K562 (cell line): Measurements from ENCODE around the gene CRABP2. TPM values are rescaled to one million over a fixed set of nuclear protein-coding genes. Genes with fewer than 3 reads are reported as not detected.

Experiments
- ATF1 ChIP-seq, 2 experiments: fragments of 450-650 bp in 1 of 2; IDR thresholded peaks; 2 replicates each; pipeline ENCODE4 v1.6.1; 2016; ENCODE audit warnings: missing compliant biosample characterization in 1 of 2, missing genetic modification characterization in 1 of 2
- CBX1 ChIP-seq: sonication (generic); IDR thresholded peaks from 2 replicates; pipeline ENCODE4 v1.6.1; 2016; ENCODE audit warnings: antibody characterized with exemption, low read depth, mild to moderate bottlenecking
- EGR1 ChIP-seq: fragments of 450-650 bp; conservative IDR thresholded peaks from 2 replicates; pipeline ENCODE4 v1.6.1; 2017; ENCODE audit warnings: mild to moderate bottlenecking
- ETV5 ChIP-seq: sonication (generic); formaldehyde crosslinking; IDR thresholded peaks from 2 replicates; pipeline ENCODE4 v1.4.0; 2020; ENCODE audit warnings: low read depth, mild to moderate bottlenecking, missing genetic modification reagents
- L3MBTL2 ChIP-seq: fragments of 450-650 bp; IDR thresholded peaks from 2 replicates; pipeline ENCODE4 v1.6.1; 2016; ENCODE audit warnings: mild to moderate bottlenecking, moderate library complexity
- NCOA6 ChIP-seq: fragments of 450-650 bp; IDR thresholded peaks from 2 replicates; pipeline ENCODE4 v1.6.1; 2017; ENCODE audit warnings: mild to moderate bottlenecking
- NR1H2 ChIP-seq: sonication (generic); formaldehyde crosslinking; IDR thresholded peaks from 2 replicates; pipeline ENCODE4 v1.4.0; 2020; ENCODE audit warnings: mild to moderate bottlenecking, missing genetic modification reagents
- PML ChIP-seq: IDR thresholded peaks from 2 replicates; pipeline ENCODE4 v1.6.1; 2012; ENCODE audit warnings: low read length, inconsistent platforms
- RBBP5 ChIP-seq: fragments of 200-600 bp; sonication (generic); IDR thresholded peaks from 2 replicates; pipeline ENCODE4 v1.6.1; 2012; ENCODE audit warnings: borderline replicate concordance, mild to moderate bottlenecking, low read length, control low read depth, inconsistent platforms; ENCODE audit not compliant: insufficient read depth, poor library complexity, severe bottlenecking
- RCOR1 ChIP-seq, 2 experiments: IDR thresholded peaks; 2 replicates each; pipeline ENCODE4 v1.6.1; 2012; ENCODE audit warnings: low read depth in 2 of 2, low read length in 2 of 2, borderline replicate concordance in 1 of 2, improper control_type of control experiment in 1 of 2
- YBX1 ChIP-seq: fragments of 450-650 bp; IDR thresholded peaks from 2 replicates; pipeline ENCODE4 v1.7.1; 2016; ENCODE audit warnings: mild to moderate bottlenecking
- ZNF253 ChIP-seq: fragments of 250-450 bp; sonication (Bioruptor Pico); conservative IDR thresholded peaks from 2 replicates; pipeline ENCODE4 v1.6.1; 2021; ENCODE audit warnings: mild to moderate bottlenecking
- ZSCAN29 ChIP-seq: fragments of 450-650 bp; IDR thresholded peaks from 2 replicates; pipeline ENCODE4 v1.6.1; 2017
- polyA plus RNA-seq, 8 experiments: library from polyadenylated mRNA; depleted of rRNA in 4 of 8; stranded (reverse) in 5 of 8; unstranded in 3 of 8; fragments of >200 nt; fragmentation: Nextera tagmentation in 2 of 8; fragmentation: Illumina TruSeq in 1 of 8; extraction: Ambion mirVana in 2 of 8; extraction: Trizol in 1 of 8; gene quantifications; 2 replicates each; pipeline versions ENCODE4 v1.2.1 to v1.2.3, GENCODE V29; 2011 to 2014; ENCODE audit warnings: inconsistent platforms in 1 of 8, missing spikeins in 1 of 8
- total RNA-seq, 7 experiments: library from RNA; depleted of rRNA in 6 of 7; stranded (reverse); fragments of >200 nt in 6 of 7; fragmentation: Illumina TruSeq in 2 of 7; extraction: Trizol in 2 of 7; gene quantifications; 2 replicates each; pipeline versions ENCODE4 v1.2.1 to v1.2.3, GENCODE V29; 2011 to 2021; ENCODE audit warnings: low replicate concordance in 1 of 7
- TF ChIP-seq, protein P1 (sequence below): sonication (generic); formaldehyde crosslinking; IDR thresholded peaks from 2 replicates; pipeline ENCODE4 v1.8.0; 2022; ENCODE audit warnings: missing genetic modification reagents, mild to moderate bottlenecking, borderline replicate concordance
- TF ChIP-seq, protein P2 (sequence below): fragments of 450-650 bp; formaldehyde crosslinking; IDR thresholded peaks from 2 replicates; pipeline ENCODE4 v1.4.0; 2020; ENCODE audit warnings: mild to moderate bottlenecking, mixed read lengths
- TF ChIP-seq, protein P3 (sequence below), 2 experiments: fragments of 450-650 bp; IDR thresholded peaks; 2 replicates each; pipeline ENCODE4 v1.6.1; 2018; ENCODE audit warnings: mild to moderate bottlenecking in 2 of 2, low read depth in 1 of 2; ENCODE audit not compliant: partially characterized antibody in 2 of 2
- TF ChIP-seq, protein P4 (sequence below): fragments of 450-650 bp; formaldehyde crosslinking; IDR thresholded peaks from 2 replicates; pipeline ENCODE4 v1.4.0; 2022; ENCODE audit warnings: missing genetic modification characterization
- TF ChIP-seq, protein P5 (sequence below): fragments of 250-450 bp; sonication (Bioruptor Pico); IDR thresholded peaks from 2 replicates; pipeline ENCODE4 v1.5.0; 2020; ENCODE audit warnings: mild to moderate bottlenecking, borderline replicate concordance

Gene CRABP2
- total and polyA plus RNA-seq, 9 of the 15 experiments (the other 6 are each of a cell fraction or from before 2014, with no cell fraction given) = 0.30 to 2.5 (median 0.82) TPM

DNA sequence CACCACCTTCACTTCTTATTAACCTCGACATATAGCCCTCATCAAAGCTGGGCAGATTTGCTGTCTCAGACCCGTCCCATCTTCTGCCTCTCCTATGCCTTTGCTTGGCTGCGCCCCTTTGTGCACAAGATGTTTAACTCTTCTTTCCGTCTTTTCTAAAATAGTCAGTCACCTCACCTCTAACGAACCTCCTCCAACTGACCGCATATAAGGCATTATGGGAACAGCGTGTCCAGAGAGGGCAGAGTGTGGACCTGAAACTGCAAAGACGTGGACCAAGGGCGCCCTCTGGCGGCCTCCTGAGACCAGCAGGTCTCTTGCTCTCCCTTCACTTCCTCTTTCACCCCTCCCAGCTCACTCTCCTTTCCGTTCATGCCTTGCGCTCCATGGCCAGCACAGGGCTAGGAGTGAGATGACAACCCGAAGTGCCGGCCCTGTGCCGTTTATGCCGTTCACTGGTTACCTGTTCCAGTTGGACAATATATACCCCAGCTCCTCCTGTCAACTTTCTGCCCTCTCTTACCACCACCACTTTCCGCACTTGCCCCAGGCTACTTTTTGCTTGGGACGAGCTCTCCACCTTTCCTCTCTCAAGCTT, 20.4 kb upstream of the CRABP2 start (continued):
- TF ChIP-seq ZNF253 (CRISPR knock-in tag) = no peak
- TF ChIP-seq ZSCAN29 = 0 out of 2 replicates have a peak, but pooled peaks have one; percentile 36
- peak; percentile 89 for TF ChIP-seq ETV5 (CRISPR knock-in tag)
- TF ChIP-seq, protein P1, sequence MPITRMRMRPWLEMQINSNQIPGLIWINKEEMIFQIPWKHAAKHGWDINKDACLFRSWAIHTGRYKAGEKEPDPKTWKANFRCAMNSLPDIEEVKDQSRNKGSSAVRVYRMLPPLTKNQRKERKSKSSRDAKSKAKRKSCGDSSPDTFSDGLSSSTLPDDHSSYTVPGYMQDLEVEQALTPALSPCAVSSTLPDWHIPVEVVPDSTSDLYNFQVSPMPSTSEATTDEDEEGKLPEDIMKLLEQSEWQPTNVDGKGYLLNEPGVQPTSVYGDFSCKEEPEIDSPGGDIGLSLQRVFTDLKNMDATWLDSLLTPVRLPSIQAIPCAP (CRISPR knock-in tag) = no peak
- TF ChIP-seq, protein P2, sequence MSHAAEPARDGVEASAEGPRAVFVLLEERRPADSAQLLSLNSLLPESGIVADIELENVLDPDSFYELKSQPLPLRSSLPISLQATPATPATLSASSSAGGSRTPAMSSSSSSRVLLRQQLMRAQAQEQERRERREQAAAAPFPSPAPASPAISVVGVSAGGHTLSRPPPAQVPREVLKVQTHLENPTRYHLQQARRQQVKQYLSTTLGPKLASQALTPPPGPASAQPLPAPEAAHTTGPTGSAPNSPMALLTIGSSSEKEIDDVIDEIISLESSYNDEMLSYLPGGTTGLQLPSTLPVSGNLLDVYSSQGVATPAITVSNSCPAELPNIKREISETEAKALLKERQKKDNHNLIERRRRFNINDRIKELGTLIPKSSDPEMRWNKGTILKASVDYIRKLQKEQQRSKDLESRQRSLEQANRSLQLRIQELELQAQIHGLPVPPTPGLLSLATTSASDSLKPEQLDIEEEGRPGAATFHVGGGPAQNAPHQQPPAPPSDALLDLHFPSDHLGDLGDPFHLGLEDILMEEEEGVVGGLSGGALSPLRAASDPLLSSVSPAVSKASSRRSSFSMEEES (CRISPR knock-in tag) = no peak
- TF ChIP-seq, protein P3, sequence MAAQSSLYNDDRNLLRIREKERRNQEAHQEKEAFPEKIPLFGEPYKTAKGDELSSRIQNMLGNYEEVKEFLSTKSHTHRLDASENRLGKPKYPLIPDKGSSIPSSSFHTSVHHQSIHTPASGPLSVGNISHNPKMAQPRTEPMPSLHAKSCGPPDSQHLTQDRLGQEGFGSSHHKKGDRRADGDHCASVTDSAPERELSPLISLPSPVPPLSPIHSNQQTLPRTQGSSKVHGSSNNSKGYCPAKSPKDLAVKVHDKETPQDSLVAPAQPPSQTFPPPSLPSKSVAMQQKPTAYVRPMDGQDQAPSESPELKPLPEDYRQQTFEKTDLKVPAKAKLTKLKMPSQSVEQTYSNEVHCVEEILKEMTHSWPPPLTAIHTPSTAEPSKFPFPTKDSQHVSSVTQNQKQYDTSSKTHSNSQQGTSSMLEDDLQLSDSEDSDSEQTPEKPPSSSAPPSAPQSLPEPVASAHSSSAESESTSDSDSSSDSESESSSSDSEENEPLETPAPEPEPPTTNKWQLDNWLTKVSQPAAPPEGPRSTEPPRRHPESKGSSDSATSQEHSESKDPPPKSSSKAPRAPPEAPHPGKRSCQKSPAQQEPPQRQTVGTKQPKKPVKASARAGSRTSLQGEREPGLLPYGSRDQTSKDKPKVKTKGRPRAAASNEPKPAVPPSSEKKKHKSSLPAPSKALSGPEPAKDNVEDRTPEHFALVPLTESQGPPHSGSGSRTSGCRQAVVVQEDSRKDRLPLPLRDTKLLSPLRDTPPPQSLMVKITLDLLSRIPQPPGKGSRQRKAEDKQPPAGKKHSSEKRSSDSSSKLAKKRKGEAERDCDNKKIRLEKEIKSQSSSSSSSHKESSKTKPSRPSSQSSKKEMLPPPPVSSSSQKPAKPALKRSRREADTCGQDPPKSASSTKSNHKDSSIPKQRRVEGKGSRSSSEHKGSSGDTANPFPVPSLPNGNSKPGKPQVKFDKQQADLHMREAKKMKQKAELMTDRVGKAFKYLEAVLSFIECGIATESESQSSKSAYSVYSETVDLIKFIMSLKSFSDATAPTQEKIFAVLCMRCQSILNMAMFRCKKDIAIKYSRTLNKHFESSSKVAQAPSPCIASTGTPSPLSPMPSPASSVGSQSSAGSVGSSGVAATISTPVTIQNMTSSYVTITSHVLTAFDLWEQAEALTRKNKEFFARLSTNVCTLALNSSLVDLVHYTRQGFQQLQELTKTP (IDR thresholded peaks at IDR 0.05; ENCODE audit: low read depth in 1 of 2, partially characterized antibody in 2 of 2) = peak; percentile 23 to 54
- TF ChIP-seq CBX1 = no peak
- no peak for TF ChIP-seq EGR1
- no peak for TF ChIP-seq NR1H2
- peak; percentile 85 for TF ChIP-seq L3MBTL2
- TF ChIP-seq ATF1 (CRISPR knock-in tag; IDR thresholded peaks at IDR 0.05) = no peak
- peak; percentile 43; the same call in 1 of the 2 replicates for TF ChIP-seq ATF1 (tag; IDR thresholded peaks at IDR 0.05)
- TF ChIP-seq PML = peak; percentile 43; the same call in 1 of the 2 replicates
- peak in 1 of 2 experiments; percentile 68; a peak in 2 of 4 replicates for TF ChIP-seq RCOR1 (IDR thresholded peaks at IDR 0.05; ENCODE audit: borderline replicate concordance in 1 of 2, low read depth in 2 of 2, low read length in 2 of 2)
- TF ChIP-seq, protein P4, sequence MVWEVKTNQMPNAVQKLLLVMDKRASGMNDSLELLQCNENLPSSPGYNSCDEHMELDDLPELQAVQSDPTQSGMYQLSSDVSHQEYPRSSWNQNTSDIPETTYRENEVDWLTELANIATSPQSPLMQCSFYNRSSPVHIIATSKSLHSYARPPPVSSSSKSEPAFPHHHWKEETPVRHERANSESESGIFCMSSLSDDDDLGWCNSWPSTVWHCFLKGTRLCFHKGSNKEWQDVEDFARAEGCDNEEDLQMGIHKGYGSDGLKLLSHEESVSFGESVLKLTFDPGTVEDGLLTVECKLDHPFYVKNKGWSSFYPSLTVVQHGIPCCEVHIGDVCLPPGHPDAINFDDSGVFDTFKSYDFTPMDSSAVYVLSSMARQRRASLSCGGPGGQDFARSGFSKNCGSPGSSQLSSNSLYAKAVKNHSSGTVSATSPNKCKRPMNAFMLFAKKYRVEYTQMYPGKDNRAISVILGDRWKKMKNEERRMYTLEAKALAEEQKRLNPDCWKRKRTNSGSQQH (CRISPR knock-in tag) = no peak
- TF ChIP-seq NCOA6 = no peak
- no peak for TF ChIP-seq YBX1
- TF ChIP-seq, protein P5, sequence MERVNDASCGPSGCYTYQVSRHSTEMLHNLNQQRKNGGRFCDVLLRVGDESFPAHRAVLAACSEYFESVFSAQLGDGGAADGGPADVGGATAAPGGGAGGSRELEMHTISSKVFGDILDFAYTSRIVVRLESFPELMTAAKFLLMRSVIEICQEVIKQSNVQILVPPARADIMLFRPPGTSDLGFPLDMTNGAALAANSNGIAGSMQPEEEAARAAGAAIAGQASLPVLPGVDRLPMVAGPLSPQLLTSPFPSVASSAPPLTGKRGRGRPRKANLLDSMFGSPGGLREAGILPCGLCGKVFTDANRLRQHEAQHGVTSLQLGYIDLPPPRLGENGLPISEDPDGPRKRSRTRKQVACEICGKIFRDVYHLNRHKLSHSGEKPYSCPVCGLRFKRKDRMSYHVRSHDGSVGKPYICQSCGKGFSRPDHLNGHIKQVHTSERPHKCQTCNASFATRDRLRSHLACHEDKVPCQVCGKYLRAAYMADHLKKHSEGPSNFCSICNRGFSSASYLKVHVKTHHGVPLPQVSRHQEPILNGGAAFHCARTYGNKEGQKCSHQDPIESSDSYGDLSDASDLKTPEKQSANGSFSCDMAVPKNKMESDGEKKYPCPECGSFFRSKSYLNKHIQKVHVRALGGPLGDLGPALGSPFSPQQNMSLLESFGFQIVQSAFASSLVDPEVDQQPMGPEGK (CRISPR knock-in tag) = no peak
- TF ChIP-seq RBBP5 = peak; percentile 5
